HG03460 (cell line): ENCODE results near the gene CD38.

Experiments used
- ATAC-seq: cut with Tn5 transposase; IDR thresholded peaks from one replicate; pipeline ENCODE4 v1.9.1; 2021; ENCODE audit not compliant: unreplicated experiment

CD38 gene

DNA sequence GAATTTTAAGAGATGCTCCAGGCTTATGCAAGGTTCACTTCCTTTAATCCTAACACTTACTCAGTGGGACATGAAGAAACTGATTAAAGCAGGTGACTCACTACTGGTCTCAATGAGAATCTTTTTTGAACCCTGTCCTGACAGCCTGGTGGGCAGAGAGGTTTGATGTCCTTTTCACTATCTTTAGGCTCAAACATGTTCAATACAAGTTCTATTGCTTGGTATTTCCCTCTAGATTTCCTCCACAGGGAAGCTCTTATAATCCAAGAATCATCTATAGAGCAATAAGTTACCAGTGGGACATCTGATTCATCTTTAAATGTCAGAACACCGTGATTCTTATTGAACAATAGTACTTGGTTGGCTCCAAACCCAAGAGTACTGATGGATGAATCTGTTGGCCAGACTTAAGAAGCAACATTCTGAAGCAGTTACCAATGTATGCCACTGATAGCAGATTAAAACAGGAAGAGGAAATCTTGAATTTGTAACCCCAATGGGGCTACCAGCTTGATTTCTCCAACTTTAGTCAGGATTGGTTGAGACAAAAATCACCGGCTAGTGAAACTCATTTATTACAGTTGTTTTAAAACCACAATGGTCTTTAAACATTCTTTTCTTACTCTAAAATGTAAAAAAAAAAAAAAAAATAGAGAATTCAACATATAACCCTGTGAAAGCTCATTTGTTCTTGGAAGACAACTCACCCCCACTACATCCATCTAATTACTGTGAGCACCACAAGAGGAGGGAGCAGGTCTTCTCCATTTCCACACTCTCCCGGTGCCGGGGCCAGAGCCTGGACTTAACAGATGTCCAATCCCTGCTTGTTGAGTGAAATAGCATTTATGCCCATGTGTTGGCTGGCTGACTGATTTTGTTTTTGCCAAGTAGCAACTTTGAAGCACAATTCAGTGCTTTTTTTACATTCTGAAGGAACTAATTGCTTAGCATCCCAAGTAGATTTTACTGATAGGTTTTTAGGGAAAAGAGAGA lies 117.1 kb downstream of the CD38 start:
- no peak for ATAC-seq

DNA sequence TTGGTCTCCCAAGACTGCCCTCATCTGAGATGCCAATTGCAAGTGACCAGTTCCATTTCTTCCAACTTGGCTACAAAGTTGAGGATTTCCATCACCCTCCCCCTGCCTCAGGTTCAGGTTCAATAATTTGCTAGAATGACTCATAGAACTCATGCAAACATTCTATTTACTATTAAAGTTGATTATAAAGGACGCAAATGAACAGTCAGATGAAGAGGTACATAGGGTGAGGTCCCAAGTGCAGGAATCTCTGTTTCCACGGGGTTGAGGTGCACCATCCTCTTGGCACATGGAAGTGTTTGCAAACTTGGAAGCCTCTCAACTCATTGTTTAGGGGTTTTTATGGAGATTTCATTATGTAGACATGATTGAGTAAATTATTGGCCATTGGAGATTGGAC lies 119.4 kb downstream of the CD38 start:
- no peak for ATAC-seq

DNA sequence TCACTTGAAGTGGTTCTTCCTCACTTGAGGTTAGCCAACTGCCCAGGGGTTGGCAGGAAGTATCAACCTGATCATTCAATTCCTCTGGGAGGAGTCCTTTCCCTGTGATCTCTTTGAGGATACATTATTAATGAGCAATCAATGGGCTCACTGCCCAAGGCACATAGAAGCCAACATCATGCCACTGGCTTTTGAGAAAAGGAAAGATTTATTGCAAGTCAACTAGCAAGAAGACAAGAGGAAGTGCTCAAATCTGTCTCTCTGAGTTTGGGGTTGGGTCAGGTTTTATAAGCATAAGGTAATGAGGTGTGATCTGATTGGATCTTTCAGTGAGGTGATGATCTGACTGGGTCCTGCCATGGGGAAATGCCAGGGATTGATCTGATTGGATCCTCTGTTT lies 120.8 kb downstream of the CD38 start:
- ATAC-seq, result no peak

DNA sequence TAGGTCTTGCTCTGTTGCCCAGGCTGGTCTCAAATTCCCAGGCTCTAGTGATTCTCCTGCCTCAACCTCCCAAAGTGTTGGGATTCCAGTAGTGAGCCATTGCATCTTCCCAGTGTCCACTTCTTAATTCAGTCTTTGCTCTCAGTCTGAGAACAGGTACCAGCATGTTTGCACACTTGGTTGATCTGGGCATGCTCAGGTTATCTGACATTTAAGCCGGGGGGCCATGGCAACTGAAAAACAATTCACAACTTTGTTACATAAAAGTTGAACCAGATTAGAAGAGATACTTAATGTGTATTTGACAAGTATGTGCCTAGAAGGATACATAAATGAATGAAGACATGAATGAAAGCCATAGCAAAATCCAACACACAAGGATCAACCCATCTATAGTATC lies 121.4 kb downstream of the CD38 start:
- ATAC-seq, result no peak

DNA sequence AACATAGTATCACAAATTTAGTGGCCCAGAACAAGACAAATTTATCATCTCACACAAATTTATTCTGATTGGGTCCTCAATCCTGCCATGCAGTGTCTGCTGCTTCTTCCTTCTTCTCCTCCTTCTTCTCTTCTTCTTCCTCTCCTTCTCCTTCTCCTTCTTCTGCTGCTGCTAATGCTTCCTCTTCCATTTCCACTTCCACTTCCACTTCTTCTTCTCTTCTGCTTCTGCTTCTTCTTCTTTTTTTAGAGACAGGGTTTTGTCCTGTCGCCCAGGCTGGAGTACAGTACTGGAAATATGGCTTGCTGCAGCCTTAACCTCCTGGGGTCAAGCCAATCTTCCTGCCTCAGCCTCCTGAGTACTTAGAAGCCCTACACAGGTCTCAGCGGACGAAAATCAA lies 122.9 kb downstream of the CD38 start:
- ATAC-seq, result no peak

DNA sequence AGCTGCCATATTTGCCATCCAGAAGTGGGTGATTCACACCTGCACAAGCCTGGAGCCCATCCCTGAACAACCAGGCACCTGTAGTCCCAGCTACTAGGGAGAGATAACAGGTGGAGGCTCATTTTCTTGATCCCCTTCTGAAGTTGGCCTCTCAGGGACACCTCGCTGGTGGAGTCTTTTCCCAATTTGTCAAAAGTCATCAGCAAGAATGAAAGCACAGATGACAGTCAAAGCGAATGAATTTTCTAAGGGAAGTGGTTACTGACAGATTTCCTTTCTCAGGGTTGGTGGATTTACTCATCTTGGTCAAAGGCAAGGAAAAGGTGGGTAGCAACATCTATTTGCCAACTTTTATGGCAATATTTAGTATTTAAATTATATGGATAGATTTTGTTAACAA lies 123.9 kb downstream of the CD38 start:
- ATAC-seq, result no peak

DNA sequence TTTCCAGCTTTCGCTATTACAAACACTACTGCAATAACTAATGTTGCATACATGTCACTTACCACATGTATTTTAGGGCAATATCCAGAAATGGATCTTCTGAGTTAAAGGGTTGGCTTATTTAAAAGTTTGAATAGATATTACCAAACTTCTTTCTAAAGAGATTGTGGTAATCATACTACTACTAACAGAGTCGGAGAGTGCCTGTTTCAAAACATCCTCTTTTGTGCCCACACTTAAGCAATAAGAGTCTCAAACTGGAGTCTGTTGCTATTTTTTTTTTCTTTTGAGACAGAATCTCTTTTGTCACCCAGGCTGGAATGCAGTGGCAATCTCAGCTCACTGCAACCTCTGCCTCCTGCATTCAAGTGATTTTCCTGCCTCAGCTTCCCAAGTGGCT lies 124.6 kb downstream of the CD38 start:
- ATAC-seq, result no peak
